Mesothelial cell of epicardium (in vitro differentiated cells): ENCODE data around the gene PLAGL1. TPM values are rescaled to one million over a fixed set of nuclear protein-coding genes. Genes with fewer than 3 reads are reported as not detected.

ENCODE experiments used
- DNase-seq, 2 experiments: peaks; one replicate each; pipeline ENCODE4 v3.0.0; 2021; ENCODE audit warnings: low spot score in 2 of 2; ENCODE audit not compliant: unreplicated experiment in 2 of 2
- H3K27ac Mint-ChIP-seq: 2 replicates; pipeline ENCODE4 v1.8.0; 2021; ENCODE audit warnings: mixed read lengths
- H3K27me3 Mint-ChIP-seq: 2 replicates; pipeline ENCODE4 v1.8.0; 2021; ENCODE audit warnings: low read depth, mixed read lengths
- H3K36me3 Mint-ChIP-seq: 2 replicates; pipeline ENCODE4 v1.8.0; 2021; ENCODE audit warnings: mixed read lengths
- H3K4me1 Mint-ChIP-seq: 2 replicates; pipeline ENCODE4 v1.8.0; 2021; ENCODE audit warnings: mixed read lengths
- H3K4me3 Mint-ChIP-seq: 2 replicates; pipeline ENCODE4 v1.8.0; 2021; ENCODE audit warnings: mild to moderate bottlenecking, moderate library complexity, mixed read lengths
- H3K9me3 Mint-ChIP-seq: 2 replicates; pipeline ENCODE4 v1.8.0; 2021; ENCODE audit warnings: mixed read lengths
- total RNA-seq: library from RNA; stranded (reverse); gene quantifications from 3 replicates; pipeline ENCODE4 v1.2.1, GENCODE V29; 2021
- TF ChIP-seq, protein P1 (sequence below): fragments of 200-600 bp; sonication (generic); IDR thresholded peaks from one replicate; pipeline ENCODE4 v1.5.0; 2021; ENCODE audit warnings: antibody characterized with exemption; ENCODE audit not compliant: unreplicated experiment

PLAGL1 gene
- total RNA-seq, 1 donor from 2014 or later, result 161 TPM

DNA sequence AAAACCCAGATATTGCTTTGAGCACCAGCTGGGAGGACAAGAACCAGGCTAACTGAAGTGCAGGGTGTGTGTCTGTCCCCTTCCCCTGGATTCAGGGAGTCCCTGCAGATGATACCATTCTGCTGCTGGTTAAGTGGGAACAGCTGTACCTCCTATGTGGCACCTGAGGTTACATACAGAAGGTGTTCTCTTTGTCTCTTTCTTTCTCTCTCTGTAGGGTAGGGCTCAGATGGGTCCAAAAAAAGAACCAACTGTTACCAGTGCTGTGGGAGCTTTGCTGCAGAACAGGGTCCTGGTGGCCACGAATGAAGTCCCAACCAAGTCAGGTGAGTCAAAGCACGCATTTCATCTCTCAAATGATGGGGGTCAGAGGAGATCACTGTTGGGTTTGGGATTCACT, 105.2 kb downstream of the PLAGL1 start:
- Mint-ChIP-seq H3K27ac (no peak overlapping the region), H3K4me3 (no peak overlapping the region), H3K9me3 (peaks cover 7% of the 10 kb centered on the region), H3K27me3 (no peaks in the 10 kb centered on the region), H3K4me1 (no peaks in the 10 kb centered on the region), H3K36me3 (no peaks in the 10 kb centered on the region)
- TF ChIP-seq, protein P1, sequence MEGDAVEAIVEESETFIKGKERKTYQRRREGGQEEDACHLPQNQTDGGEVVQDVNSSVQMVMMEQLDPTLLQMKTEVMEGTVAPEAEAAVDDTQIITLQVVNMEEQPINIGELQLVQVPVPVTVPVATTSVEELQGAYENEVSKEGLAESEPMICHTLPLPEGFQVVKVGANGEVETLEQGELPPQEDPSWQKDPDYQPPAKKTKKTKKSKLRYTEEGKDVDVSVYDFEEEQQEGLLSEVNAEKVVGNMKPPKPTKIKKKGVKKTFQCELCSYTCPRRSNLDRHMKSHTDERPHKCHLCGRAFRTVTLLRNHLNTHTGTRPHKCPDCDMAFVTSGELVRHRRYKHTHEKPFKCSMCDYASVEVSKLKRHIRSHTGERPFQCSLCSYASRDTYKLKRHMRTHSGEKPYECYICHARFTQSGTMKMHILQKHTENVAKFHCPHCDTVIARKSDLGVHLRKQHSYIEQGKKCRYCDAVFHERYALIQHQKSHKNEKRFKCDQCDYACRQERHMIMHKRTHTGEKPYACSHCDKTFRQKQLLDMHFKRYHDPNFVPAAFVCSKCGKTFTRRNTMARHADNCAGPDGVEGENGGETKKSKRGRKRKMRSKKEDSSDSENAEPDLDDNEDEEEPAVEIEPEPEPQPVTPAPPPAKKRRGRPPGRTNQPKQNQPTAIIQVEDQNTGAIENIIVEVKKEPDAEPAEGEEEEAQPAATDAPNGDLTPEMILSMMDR, result no peak
- DNase-seq, result no peak

DNA sequence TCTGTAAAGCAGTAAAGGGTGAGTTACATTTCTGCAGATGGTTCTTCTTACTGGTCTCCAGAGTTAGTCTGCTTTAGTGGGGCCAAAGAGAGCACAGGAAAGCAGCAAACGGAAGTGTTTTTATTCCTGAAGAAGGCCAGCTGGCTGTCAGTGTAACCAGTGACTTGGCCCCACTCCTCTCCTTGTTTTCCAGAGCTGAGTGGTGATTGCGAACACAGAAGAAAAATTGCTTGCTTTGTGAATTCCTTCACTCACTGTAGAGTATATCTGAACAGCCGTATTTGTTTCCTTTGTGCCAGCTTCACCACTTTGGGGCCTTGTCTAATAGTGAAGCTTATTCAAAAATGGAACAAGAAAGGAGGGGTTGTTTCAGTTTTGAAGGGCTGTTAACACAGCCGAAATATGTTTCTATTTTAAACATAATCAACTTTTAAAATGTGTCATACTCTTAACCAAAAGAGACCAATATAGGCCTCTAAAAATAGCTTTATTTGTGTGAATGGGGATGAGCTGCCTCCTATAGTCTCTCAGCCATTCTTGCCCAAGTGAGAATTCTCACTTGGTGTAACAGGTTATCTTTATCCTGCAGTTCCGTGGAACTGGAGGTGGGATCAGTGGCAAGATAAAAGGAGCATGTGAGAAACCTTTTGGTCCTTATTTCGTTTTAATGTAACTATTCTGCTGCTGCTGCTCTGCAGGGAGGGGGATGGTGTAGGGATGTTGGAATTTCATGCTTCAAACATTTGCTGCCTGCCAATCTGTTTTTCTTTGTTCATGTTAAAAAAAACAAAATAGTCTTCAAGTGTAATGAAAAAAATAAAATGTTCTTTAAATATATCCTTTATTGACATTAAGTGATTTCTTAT, 105.9 kb downstream of the PLAGL1 start:
- H3K4me3 Mint-ChIP-seq, result no peak overlapping the region
- no peaks in the 10 kb centered on the region for H3K4me1 Mint-ChIP-seq
- no peaks in the 10 kb centered on the region for H3K36me3 Mint-ChIP-seq
- no peak for DNase-seq
- H3K9me3 Mint-ChIP-seq, result no peaks in the 10 kb centered on the region
- TF ChIP-seq, protein P1, result no peak
- H3K27ac Mint-ChIP-seq, result peak overlapping the region; percentile 44
- no peaks in the 10 kb centered on the region for H3K27me3 Mint-ChIP-seq

DNA sequence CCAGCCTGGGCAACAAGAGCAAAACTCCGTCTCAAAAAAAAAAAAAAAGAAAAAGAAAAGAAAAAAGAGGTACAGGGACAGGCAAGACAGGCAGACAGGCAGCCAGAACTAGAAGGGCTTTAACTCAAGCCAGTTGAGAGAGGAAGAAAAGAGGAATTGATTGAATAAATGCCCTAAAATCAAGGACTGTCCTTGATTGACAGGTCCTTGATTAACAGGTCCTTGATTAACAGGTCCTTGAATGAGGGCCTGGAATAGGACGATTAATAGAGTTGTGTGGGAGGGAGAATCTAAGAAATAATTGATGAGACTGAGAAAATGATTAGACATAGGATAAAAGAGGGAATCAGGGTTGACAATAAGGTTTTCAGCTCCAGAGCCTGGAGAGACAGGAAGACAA, 107.7 kb downstream of the PLAGL1 start:
- H3K4me3 Mint-ChIP-seq, result no peak overlapping the region
- peaks cover 3% of the 10 kb centered on the region for H3K4me1 Mint-ChIP-seq
- DNase-seq, result no peak
- H3K36me3 Mint-ChIP-seq, result no peaks in the 10 kb centered on the region
- H3K27ac Mint-ChIP-seq, result no peak overlapping the region
- H3K27me3 Mint-ChIP-seq, result no peaks in the 10 kb centered on the region
- H3K9me3 Mint-ChIP-seq, result no peaks in the 10 kb centered on the region
- TF ChIP-seq, protein P1, result no peak

DNA sequence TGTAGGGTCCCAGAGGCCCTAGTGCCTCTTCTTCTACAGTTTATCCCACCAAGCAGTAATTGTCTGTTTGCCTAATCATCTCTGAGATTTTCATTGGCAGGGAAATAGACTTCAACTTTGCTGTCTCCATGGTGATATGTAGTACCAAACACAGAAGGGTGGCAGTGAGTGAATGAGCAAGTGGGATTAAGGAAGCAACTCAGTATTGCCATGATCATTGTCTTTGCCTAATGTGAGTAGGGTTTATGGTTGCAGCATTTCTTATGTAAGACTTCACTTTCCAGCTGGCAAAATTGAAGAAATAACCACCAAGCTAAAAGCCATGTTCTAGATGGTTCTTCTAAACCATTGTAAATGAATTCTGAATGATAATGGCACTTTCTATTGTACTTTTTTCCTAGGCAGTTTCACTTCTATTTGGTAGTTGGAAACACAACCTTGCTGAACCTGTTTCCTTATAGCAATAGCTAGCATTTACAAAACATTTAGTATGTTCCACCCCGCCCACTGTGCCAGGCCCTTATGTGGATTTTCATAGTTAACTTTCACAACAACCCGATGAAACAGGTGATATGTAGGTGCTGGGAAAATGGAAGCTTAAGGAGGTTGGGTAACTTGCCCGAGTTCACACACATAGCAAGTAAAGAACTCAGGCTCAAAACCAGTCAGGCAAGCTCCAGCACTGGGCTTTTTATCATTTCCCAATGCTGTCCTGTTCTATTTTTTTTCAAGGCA, 111.8 kb downstream of the PLAGL1 start:
- no peak overlapping the region for H3K4me3 Mint-ChIP-seq
- H3K27me3 Mint-ChIP-seq, result no peaks in the 10 kb centered on the region
- no peak for DNase-seq
- no peaks in the 10 kb centered on the region for H3K9me3 Mint-ChIP-seq
- TF ChIP-seq, protein P1, result no peak
- H3K4me1 Mint-ChIP-seq, result peaks cover 3% of the 10 kb centered on the region
- H3K27ac Mint-ChIP-seq, result no peak overlapping the region
- peaks cover 2% of the 10 kb centered on the region for H3K36me3 Mint-ChIP-seq

DNA sequence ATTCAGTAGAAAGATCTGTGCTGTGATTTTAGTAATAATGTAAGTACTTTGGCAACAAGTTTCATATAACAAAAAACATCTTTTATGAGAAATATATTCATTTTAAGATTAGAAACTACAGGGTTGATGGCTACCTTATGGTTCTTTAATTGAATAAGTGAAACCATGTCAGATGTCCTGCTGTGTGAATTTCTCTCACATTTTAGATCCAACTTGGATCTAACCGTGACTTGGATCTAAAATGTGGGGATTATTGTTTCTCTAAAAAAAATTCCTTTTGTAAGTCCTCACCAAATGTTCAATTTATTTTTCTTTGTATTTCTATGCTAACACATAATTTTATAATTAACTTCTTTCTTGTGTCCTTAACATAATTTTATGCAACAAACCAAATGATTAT, 113.4 kb downstream of the PLAGL1 start:
- H3K27ac Mint-ChIP-seq, result no peak overlapping the region
- H3K4me1 Mint-ChIP-seq, result peaks cover 3% of the 10 kb centered on the region
- no peak for DNase-seq
- no peaks in the 10 kb centered on the region for H3K9me3 Mint-ChIP-seq
- H3K4me3 Mint-ChIP-seq, result no peak overlapping the region
- H3K36me3 Mint-ChIP-seq, result peaks cover 2% of the 10 kb centered on the region
- TF ChIP-seq, protein P1, result no peak
- H3K27me3 Mint-ChIP-seq, result no peaks in the 10 kb centered on the region

Other genes starting within 250 kb of the PLAGL1 start
- gene LTV1, start 164.9 kb downstream of the PLAGL1 start, total RNA-seq, result 26.1 to 30.1 TPM (median 28.3 TPM) in 3 replicates
- gene ZC2HC1B, start 143.8 kb downstream of the PLAGL1 start, total RNA-seq, result 0.29 TPM in 1 of 3 replicates, not detected in the others
- gene SF3B5, start 87.3 kb upstream of the PLAGL1 start, total RNA-seq, result 111 to 114 TPM (median 112 TPM) in 3 replicates
- 4.5 to 4.9 TPM (median 4.6 TPM) in 3 replicates for gene STX11, start 142.3 kb upstream of the PLAGL1 start, total RNA-seq